Activated naive CD4-positive, alpha-beta T cell treated with anti-CD3 and anti-CD28 coated beads for 36 hours (primary cell): ENCODE measurements around the gene L2HGDH. TPM values are rescaled to one million over a fixed set of nuclear protein-coding genes. Genes with fewer than 3 reads are reported as not detected.

ENCODE experiments used
- CTCF ChIA-PET: fragments of 350-600 bp; sonication (Branson Sonifier 250); formaldehyde crosslinking; loops from one replicate; lab custom pipeline; 2021; ENCODE audit warnings: antibody characterized with exemption; lab: Charles Lee
- DNase-seq: peaks from one replicate; pipeline ENCODE4 v3.0.0-alpha.2; 2020
- H3K27ac Mint-ChIP-seq: one replicate; pipeline ENCODE4 v1.8.0; 2021; ENCODE audit warnings: mild to moderate bottlenecking, mixed read lengths
- H3K27me3 Mint-ChIP-seq: one replicate; pipeline ENCODE4 v1.8.0; 2021; ENCODE audit warnings: low read depth, mixed read lengths
- H3K36me3 Mint-ChIP-seq: one replicate; pipeline ENCODE4 v1.8.0; 2021; ENCODE audit warnings: low read depth, mixed read lengths
- H3K4me1 Mint-ChIP-seq: one replicate; pipeline ENCODE4 v1.8.0; 2021; ENCODE audit warnings: low read depth, mixed read lengths
- H3K4me3 Mint-ChIP-seq: one replicate; pipeline ENCODE4 v1.8.0; 2021; ENCODE audit warnings: mild to moderate bottlenecking, moderate library complexity, mixed read lengths
- H3K9me3 Mint-ChIP-seq: one replicate; pipeline ENCODE4 v1.8.0; 2021; ENCODE audit warnings: mixed read lengths
- intact Hi-C: fragments of 100-400 bp; cut with micrococcal nuclease; formaldehyde crosslinking; loops from one replicate; pipeline ENCODE4 v1.15.1; 2023
- total RNA-seq, 2 experiments: library from RNA; stranded (reverse); gene quantifications; one replicate each; pipeline ENCODE4 v1.2.3, GENCODE V29; 2021

L2HGDH gene
- total RNA-seq, 2 experiments from 2014 or later = 13.5 to 14.3 TPM

DNA sequence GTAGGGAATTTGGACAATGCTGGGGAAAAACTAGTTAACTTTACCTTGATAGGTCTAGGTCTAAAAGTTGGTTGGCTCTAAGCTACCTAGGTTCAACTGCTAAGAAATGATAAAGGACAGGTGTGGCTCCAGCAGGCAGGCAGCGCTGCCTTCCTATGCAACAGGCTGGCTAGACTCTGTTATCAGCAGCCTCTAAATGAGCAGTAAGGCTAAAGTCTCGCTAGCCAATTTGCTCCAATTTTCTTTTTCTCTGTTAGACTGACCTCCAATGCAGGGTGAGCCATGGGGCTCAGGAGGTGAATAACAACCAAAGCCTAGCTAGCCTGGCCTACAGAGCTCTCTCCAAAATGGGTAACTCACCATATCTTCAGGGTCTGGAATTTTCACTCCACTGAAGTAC is 26.6 kb upstream of the L2HGDH start:
- H3K4me3 Mint-ChIP-seq = no peak overlapping the region
- no peak overlapping the region for H3K27ac Mint-ChIP-seq
- no peaks in the 10 kb centered on the region for H3K27me3 Mint-ChIP-seq
- intact Hi-C loops = no loop called here
- peaks cover 22% of the 10 kb centered on the region for H3K4me1 Mint-ChIP-seq
- H3K9me3 Mint-ChIP-seq = no peaks in the 10 kb centered on the region
- no peaks in the 10 kb centered on the region for H3K36me3 Mint-ChIP-seq
- CTCF ChIA-PET = interaction anchor here (0.8 kb wide), 1 partner anchor 186 kb away, joined by 3 read pairs; no protein-coding TSS in a partner anchor
- no peak for DNase-seq

DNA sequence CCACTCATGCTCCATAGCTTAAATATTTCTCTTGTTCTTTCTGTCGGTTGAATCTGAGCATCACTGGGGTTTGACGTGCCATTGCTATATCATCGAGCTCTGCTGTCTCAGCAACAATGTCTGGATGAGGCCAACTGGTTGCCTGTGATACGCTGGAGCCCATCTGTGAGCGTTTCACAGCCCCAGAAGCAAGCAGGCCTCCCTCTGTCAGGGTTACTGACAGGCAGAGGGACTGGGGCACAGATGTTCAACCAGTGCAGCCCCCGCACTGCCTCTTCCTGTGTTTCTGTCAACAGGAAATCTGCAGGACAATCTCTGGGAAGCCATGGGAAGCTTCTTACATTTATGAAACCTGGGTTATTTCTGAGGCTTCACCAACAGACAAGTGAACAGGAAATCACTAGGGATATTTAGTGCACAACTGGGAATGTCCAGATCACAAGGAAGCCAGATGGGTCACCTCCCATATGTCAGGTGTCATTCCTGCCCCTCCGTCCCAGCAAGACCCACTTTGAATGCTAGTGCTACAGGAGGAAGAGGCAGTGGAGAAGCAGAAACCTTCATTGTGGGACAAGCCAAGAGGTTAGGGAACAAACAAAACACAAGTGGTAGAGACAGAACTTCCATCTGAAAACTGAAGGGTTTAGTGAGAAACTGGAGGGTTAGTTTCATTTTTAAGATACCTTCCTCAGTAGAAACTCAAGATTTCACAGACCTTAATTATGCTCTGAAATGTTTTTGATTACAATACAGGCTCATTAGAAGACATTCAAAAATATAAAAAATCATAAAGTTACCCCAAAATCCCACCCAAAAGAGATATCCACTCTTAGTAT is 24.2 kb upstream of the L2HGDH start:
- H3K36me3 Mint-ChIP-seq = peaks cover 2% of the 10 kb centered on the region
- H3K27ac Mint-ChIP-seq = peak overlapping the region; percentile 22
- peaks cover 13% of the 10 kb centered on the region for H3K4me1 Mint-ChIP-seq
- CTCF ChIA-PET = interaction anchor here (0.6 to 2.4 kb wide), 5 partner anchors 16 to 493 kb away, joined by 3 to 14 read pairs (median 4); partner anchors contain the start of gene MAP4K5
- peak; percentile 26 for DNase-seq
- H3K9me3 Mint-ChIP-seq = no peaks in the 10 kb centered on the region
- intact Hi-C loops = no loop called here
- no peaks in the 10 kb centered on the region for H3K27me3 Mint-ChIP-seq
- H3K4me3 Mint-ChIP-seq = no peak overlapping the region

DNA sequence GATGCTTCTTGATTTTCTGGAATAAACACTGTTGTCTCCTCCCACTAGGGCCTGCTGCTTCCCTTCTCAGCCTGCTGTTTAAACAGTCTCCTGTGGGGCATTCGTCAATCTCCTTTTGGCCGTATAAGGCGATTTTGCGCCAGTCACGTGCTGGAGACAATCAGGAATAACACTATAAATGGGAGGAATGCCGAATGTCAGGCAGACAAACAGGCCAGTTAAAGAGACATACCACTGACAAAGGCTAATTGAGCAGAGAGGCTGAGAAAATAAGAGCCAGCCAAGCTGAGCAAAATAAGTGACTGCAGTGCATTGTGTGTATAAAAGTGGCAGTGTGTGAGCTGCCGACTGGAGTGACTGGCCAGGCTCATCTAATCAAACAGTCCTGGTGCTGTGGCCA is 23.4 kb upstream of the L2HGDH start:
- no peaks in the 10 kb centered on the region for H3K27me3 Mint-ChIP-seq
- peaks cover 13% of the 10 kb centered on the region for H3K4me1 Mint-ChIP-seq
- no peak overlapping the region for H3K27ac Mint-ChIP-seq
- H3K36me3 Mint-ChIP-seq = peaks cover 2% of the 10 kb centered on the region
- no peak for DNase-seq
- intact Hi-C loops = no loop called here
- no peaks in the 10 kb centered on the region for H3K9me3 Mint-ChIP-seq
- CTCF ChIA-PET = interaction anchor here (1.4 to 2.4 kb wide), 2 partner anchors 15 to 197 kb away, joined by 4 to 14 read pairs; partner anchors contain the start of gene MAP4K5
- no peak overlapping the region for H3K4me3 Mint-ChIP-seq

DNA sequence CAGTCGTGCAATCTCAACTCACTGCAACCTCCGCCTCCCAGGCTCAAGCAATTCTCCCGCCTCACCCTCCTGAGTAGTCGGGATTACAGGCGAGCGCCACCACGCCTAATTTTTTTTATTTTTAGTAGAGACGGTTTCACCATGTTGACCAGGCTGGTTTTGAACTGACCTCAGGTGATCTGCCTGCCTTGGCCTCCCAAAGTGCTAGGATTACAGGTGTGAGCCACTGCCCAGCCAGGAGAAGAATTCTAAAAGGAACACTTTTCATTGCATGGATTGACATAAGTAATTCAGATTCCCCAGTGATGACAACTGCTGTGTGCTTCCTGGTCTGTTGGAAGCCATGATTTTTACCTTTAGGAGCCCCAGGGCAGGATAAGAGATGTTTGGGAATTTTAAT is 22.2 kb upstream of the L2HGDH start:
- H3K36me3 Mint-ChIP-seq = peaks cover 4% of the 10 kb centered on the region
- CTCF ChIA-PET = interaction anchor here (0.6 to 2.4 kb wide), 4 partner anchors 9 to 422 kb away, joined by 4 to 14 read pairs (median 4); partner anchors contain the start of gene MAP4K5
- intact Hi-C loops = no loop called here
- no peak overlapping the region for H3K4me3 Mint-ChIP-seq
- no peaks in the 10 kb centered on the region for H3K9me3 Mint-ChIP-seq
- no peaks in the 10 kb centered on the region for H3K27me3 Mint-ChIP-seq
- no peak for DNase-seq
- no peak overlapping the region for H3K27ac Mint-ChIP-seq
- peaks cover 13% of the 10 kb centered on the region for H3K4me1 Mint-ChIP-seq

DNA sequence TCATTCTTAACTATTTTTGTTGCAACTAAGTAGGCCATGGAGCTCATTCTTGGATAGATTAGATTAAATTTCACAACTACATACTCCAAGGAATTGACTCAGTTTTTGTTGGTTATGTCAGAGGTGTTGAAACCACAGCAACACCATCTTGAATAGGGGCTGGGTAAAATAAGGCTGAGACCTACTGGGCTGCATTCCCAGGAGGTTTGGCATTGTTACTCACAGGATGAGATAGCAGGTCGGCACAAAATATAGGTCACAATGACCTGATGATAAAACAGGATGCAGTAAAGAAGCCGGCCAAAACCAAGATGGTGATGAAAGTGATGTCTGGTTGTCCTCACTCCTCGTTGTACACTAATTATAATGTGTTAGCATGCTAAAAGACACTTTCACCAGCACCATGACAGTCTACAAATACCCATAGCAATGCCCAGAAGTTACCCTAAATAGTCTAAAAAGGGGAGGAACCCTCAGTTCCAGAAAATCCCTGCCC is 21.0 kb upstream of the L2HGDH start:
- intact Hi-C loops = no loop called here
- peaks cover 13% of the 10 kb centered on the region for H3K4me1 Mint-ChIP-seq
- no peaks in the 10 kb centered on the region for H3K9me3 Mint-ChIP-seq
- DNase-seq = no peak
- no peaks in the 10 kb centered on the region for H3K27me3 Mint-ChIP-seq
- H3K27ac Mint-ChIP-seq = no peak overlapping the region
- H3K36me3 Mint-ChIP-seq = peaks cover 4% of the 10 kb centered on the region
- CTCF ChIA-PET = interaction anchor here (0.7 to 1.2 kb wide), 2 partner anchors 8 to 10 kb away, joined by 3 to 5 read pairs; no protein-coding TSS in a partner anchor
- no peak overlapping the region for H3K4me3 Mint-ChIP-seq

DNA sequence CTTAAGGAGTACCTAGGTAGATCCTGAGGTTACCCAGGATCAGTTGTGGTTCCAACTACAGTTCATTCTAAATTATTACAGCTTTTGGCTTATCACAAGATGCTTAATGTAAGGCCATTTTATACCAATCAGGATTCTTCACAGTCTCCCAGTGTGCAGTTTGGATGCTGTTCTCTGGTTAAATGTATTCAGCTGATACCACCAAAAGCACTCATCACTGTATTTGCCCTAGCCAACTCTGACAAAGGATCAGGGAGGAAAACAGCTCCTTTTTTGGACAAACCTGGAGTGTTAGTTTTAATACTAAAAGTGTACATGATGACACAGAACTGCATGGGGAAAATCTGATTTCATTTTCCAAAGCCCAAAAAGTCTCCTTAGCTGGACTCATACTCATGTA is 19.6 kb upstream of the L2HGDH start:
- intact Hi-C loops = no loop called here
- CTCF ChIA-PET = interaction anchor here (1.2 to 2.4 kb wide), 3 partner anchors 11 to 367 kb away, joined by 3 to 11 read pairs (median 3); no protein-coding TSS in a partner anchor
- no peaks in the 10 kb centered on the region for H3K27me3 Mint-ChIP-seq
- no peak overlapping the region for H3K4me3 Mint-ChIP-seq
- peaks cover 13% of the 10 kb centered on the region for H3K4me1 Mint-ChIP-seq
- DNase-seq = no peak
- peaks cover 4% of the 10 kb centered on the region for H3K36me3 Mint-ChIP-seq
- no peaks in the 10 kb centered on the region for H3K9me3 Mint-ChIP-seq
- no peak overlapping the region for H3K27ac Mint-ChIP-seq

DNA sequence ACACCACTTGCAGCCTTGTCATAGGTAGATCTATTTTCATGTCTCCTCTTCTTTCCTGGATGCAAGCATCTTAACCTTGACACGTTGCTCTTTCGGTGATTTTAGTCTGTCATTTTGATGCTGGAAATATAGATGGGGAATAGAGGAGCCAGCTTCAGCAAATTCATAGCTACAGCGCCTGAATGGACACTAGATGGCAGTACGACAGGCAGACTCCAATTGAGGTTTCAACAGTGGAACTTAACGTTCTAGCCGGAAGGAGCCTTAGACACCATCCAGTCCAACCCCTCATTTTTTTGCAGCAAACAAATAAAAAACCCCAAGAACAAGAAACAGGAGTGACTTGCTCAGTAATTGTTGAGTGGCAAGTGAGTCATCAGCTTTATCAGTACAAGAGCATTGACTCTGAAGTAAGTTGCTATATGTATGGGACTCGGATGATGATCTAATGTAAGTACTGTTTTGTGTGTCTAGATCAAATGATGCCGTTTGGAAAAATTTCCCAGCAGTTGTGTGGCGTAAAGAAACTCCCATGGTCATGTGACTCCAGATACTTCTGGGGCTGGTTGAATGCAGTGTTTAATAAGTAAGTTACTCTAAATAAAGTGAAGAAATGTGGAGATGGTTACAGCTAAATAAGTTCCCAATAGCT is 9.1 kb upstream of the L2HGDH start:
- Mint-ChIP-seq H3K27ac (no peak overlapping the region), H3K36me3 (peaks cover 5% of the 10 kb centered on the region), H3K4me3 (no peak overlapping the region), H3K4me1 (peaks cover 25% of the 10 kb centered on the region), H3K27me3 (no peaks in the 10 kb centered on the region), H3K9me3 (no peaks in the 10 kb centered on the region)
- CTCF ChIA-PET = interaction anchor here (0.9 to 3.7 kb wide), 21 partner anchors 9 to 687 kb away, joined by 3 to 28 read pairs (median 7); partner anchors contain the start of genes DMAC2L, L2HGDH and MAP4K5
- peak; percentile 80 for DNase-seq
- intact Hi-C loops = loop anchor here (1.0 to 10.0 kb wide), 17 partner anchors 9 to 1524 kb away; partner anchors contain the start of genes CDKL1, DMAC2L, L2HGDH and MAP4K5

DNA sequence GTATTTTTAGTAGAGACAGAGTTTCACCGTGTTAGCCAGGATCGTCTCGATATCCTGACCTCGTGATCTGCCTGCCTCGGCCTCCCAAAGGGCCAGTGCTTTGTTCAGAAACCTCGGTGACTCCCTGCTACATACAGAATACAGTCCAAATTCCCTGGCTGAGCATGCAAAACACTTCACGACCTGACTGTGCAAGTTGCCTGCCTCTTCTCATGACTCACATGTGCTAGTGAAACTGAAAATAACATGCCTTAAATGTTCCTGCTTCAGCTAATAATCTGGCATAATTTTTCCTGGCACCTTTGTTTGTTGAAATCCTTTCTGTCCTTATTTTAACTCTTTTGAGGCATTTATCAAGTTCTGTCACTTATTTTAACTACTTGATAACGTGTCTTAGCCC is 8.3 kb upstream of the L2HGDH start:
- H3K4me1 Mint-ChIP-seq = peaks cover 30% of the 10 kb centered on the region
- DNase-seq = peak; percentile 51

DNA sequence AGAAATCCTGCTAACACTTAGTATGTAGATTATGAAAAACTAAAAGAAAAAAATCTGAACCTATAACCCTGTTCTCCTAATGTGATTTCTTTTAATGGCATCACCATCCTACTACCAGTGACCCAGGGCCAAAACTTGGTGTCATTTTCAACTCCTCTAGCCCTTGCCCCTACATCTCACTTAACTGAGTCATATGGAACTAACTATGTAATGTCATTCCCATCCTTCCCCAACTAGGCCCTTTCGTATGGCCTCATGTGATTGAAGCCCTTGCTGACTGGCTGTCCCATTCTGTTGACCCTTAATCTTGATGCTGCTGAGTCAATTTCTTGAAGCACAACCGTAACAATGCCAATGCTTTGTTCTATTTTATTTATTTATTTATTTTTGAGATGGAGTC is 7.7 kb upstream of the L2HGDH start:
- CTCF ChIA-PET = interaction anchor here (1.3 to 3.7 kb wide), 10 partner anchors 8 to 685 kb away, joined by 4 to 26 read pairs (median 12); partner anchors contain the start of genes DMAC2L, L2HGDH and MAP4K5
- DNase-seq = no peak
- Mint-ChIP-seq H3K27ac (no peak overlapping the region), H3K27me3 (no peaks in the 10 kb centered on the region), H3K9me3 (no peaks in the 10 kb centered on the region), H3K4me1 (peaks cover 30% of the 10 kb centered on the region), H3K36me3 (peaks cover 6% of the 10 kb centered on the region), H3K4me3 (no peak overlapping the region)
- intact Hi-C loops = loop anchor here (10.0 kb wide), 3 partner anchors 925 to 1525 kb away; partner anchors contain the start of gene TMX1

More for the DNA sequence above, 8.3 kb upstream of the L2HGDH start:
- no peak overlapping the region for H3K27ac Mint-ChIP-seq
- intact Hi-C loops = loop anchor here (10.0 kb wide), 2 partner anchors 1465 to 1525 kb away; no protein-coding TSS in a partner anchor
- no peak overlapping the region for H3K4me3 Mint-ChIP-seq
- no peaks in the 10 kb centered on the region for H3K27me3 Mint-ChIP-seq
- peaks cover 8% of the 10 kb centered on the region for H3K36me3 Mint-ChIP-seq
- no peaks in the 10 kb centered on the region for H3K9me3 Mint-ChIP-seq
- CTCF ChIA-PET = interaction anchor here (0.9 to 3.7 kb wide), 21 partner anchors 8 to 686 kb away, joined by 3 to 28 read pairs (median 6); partner anchors contain the start of genes DMAC2L, L2HGDH and MAP4K5

DNA sequence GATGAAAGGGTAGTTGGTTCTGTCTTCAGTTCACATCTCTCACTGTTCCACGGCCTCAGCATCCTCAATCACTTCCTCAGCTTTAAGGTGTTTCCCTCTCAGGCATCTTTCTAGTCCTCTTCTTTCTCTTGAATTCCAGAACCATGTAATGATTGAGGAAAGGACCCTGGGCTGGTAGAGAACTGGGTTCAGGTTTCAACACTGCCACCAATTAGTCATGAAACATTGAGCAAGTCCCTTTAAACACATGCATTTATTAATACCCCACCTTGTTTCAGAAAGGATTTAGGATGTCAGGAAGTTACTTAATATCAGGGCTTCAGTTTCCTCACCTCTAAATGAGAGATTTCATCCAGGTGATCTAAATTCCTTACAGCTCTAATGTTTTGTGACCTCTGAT is 7.3 kb upstream of the L2HGDH start:
- no peak overlapping the region for H3K4me3 Mint-ChIP-seq
- H3K27ac Mint-ChIP-seq = no peak overlapping the region
- peaks cover 8% of the 10 kb centered on the region for H3K36me3 Mint-ChIP-seq
- intact Hi-C loops = loop anchor here (10.0 kb wide), 1 partner anchor 926 kb away; the partner anchor contains the start of gene TMX1
- peaks cover 31% of the 10 kb centered on the region for H3K4me1 Mint-ChIP-seq
- no peak for DNase-seq
- CTCF ChIA-PET = interaction anchor here (0.8 to 3.7 kb wide), 3 partner anchors 15 to 220 kb away, joined by 6 to 26 read pairs (median 14); no protein-coding TSS in a partner anchor
- no peaks in the 10 kb centered on the region for H3K9me3 Mint-ChIP-seq
- no peaks in the 10 kb centered on the region for H3K27me3 Mint-ChIP-seq

DNA sequence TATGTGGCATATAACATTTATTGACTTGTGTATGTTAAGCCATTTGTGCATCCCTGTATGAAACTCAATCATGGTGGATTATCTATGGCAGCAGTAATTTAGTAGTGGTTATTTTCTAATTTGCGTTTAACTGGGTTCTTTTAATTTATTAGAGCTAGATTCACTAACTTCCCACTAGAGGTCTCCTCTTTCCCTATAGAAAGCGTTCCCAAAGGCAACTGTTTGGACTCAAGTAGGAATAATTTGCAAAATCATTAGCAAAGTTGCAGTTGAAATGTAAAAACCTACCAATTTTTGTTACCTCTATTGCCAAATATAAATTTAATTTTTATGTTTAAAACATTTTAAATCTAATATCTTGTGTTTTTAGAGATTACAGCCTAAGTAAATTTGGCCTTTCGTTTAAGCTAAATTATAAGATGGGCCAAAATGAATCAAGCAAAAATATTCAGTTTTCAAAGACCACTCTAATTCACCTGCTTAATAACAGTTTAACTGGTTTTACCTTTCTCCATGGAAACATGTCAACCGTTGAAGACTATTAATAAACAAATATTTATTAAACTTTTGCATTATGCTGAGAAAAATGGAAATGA is 6.1 kb upstream of the L2HGDH start:
- Mint-ChIP-seq H3K27ac (no peak overlapping the region), H3K4me1 (peaks cover 42% of the 10 kb centered on the region), H3K4me3 (no peak overlapping the region), H3K27me3 (no peaks in the 10 kb centered on the region), H3K36me3 (peaks cover 15% of the 10 kb centered on the region), H3K9me3 (peaks cover 5% of the 10 kb centered on the region)
- CTCF ChIA-PET = interaction anchor here (0.5 to 1.7 kb wide), 12 partner anchors 13 to 676 kb away, joined by 3 to 5 read pairs (median 3); no protein-coding TSS in a partner anchor
- no peak for DNase-seq
- intact Hi-C loops = loop anchor here (10.0 kb wide), 1 partner anchor 927 kb away; the partner anchor contains the start of gene TMX1
